Sigmoid colon (tissue), 7 donors: Measurements from ENCODE around the gene ALS2CL. TPM values are rescaled to one million over a fixed set of nuclear protein-coding genes. Genes with fewer than 3 reads are reported as not detected.

Experiments used
- DNase-seq: peaks from one replicate; pipeline ENCODE4 v3.0.0-alpha.2; 2019
- H3K27ac ChIP-seq, 4 donors: fragments of 200-600 bp; sonication (generic); one replicate each; pipeline ENCODE4 v1.5.1; 2016 to 2019; ENCODE audit warnings: mild to moderate bottlenecking in 1 of 4
- H3K27me3 ChIP-seq, 3 donors: fragments of 200-600 bp; sonication (generic); one replicate each; pipeline ENCODE4 v1.5.1; 2019; ENCODE audit warnings: mild to moderate bottlenecking in 1 of 3
- H3K36me3 ChIP-seq, 4 donors: fragments of 200-600 bp; sonication (generic); one replicate each; pipeline ENCODE4 v1.5.1; 2016 to 2019
- H3K4me1 ChIP-seq, 4 donors: fragments of 200-600 bp; sonication (generic); one replicate each; pipeline ENCODE4 v1.5.1; 2017 to 2019
- H3K4me3 ChIP-seq, 4 donors: fragments of 200-600 bp; sonication (generic); one replicate each; pipeline ENCODE4 v1.5.1; 2017 to 2019; ENCODE audit warnings: mild to moderate bottlenecking in 2 of 4, moderate library complexity in 1 of 4
- H3K9me3 ChIP-seq, 4 donors: fragments of 200-600 bp in 3 of 4; sonication (generic) in 3 of 4; one replicate each; pipeline versions ENCODE4 v1.5.1 to v1.6.1; 2013 to 2019
- CTCF ChIP-seq, 4 experiments: fragments of 450-650 bp in 3 of 4; fragments of 200-600 bp in 1 of 4; IDR thresholded peaks; one replicate each; pipeline ENCODE4 v1.5.1; 2016 to 2019; ENCODE audit warnings: antibody characterized with exemption in 4 of 4, mild to moderate bottlenecking in 3 of 4, moderate library complexity in 2 of 4
- EP300 ChIP-seq, 4 donors: sonication (generic); formaldehyde crosslinking; IDR thresholded peaks; one replicate each; pipeline ENCODE4 v1.6.1; 2017; ENCODE audit warnings: antibody characterized with exemption in 4 of 4
- POLR2A ChIP-seq, 2 donors: fragments of 450-650 bp; IDR thresholded peaks; one replicate each; pipeline ENCODE4 v1.6.1; 2016; ENCODE audit warnings: antibody characterized with exemption in 2 of 2, mild to moderate bottlenecking in 2 of 2, moderate library complexity in 2 of 2
- POLR2AphosphoS5 ChIP-seq, 4 donors: sonication (generic); formaldehyde crosslinking; IDR thresholded peaks; one replicate each; pipeline ENCODE4 v1.6.1; 2017; ENCODE audit warnings: antibody characterized with exemption in 4 of 4
- WGBS, 2 donors: extraction: QIAGEN DNeasy Blood & Tissue Kit; methylation state at CpG; one replicate each; pipeline ENCODE4 v1.1.7; 2013; 5-methylcytosine and 5-hydroxymethylcytosine counted together
- intact Hi-C: fragments of 100-400 bp; cut with DNase I; formaldehyde crosslinking; loops from one replicate; pipeline ENCODE4 v1.15.1; 2023
- polyA plus RNA-seq, 3 donors: library from polyadenylated mRNA; stranded (reverse); fragments of 200-250 nt; gene quantifications; one replicate each; pipeline ENCODE4 v1.2.3, GENCODE V29; 2013
- total RNA-seq, 4 donors: library from RNA; depleted of rRNA; stranded (reverse); fragments of >200 nt; gene quantifications; one replicate each; pipeline ENCODE4 v1.1.0, GENCODE V29; 2016
- donor health status: healthy with polysubstance abuse.
- donor health status: Bipolar disorder and iron deficiency.
- donor health status: healthy.

The ALS2CL gene
- total and polyA plus RNA-seq, 7 donors: 3.9 to 35.0 (median 5.4) TPM

GRCh38 chr3:46721009-46721408 is 27.5 kb upstream of the ALS2CL start:
- no peak overlapping the region for H3K4me3 ChIP-seq
- 75 to 96% methylated on average over 2 of the region's 2 CpGs for WGBS, 2 donors
- no peaks in the 10 kb centered on the region for H3K4me1 ChIP-seq
- H3K36me3 ChIP-seq: no peaks in the 10 kb centered on the region
- no peak overlapping the region for H3K27ac ChIP-seq
- H3K27me3 ChIP-seq: peaks cover 4 to 24% (median 16%) of the 10 kb centered on the region in 3 donors
- TF ChIP-seq POLR2AphosphoS5 (IDR thresholded peaks at IDR 0.05) (no peak), POLR2A (IDR thresholded peaks at IDR 0.05) (no peak), CTCF (IDR thresholded peaks at IDR 0.05) (no peak), EP300 (IDR thresholded peaks at IDR 0.05) (no peak)
- intact Hi-C loops: no loop called here
- H3K9me3 ChIP-seq: no peaks in the 10 kb centered on the region
- no peak for DNase-seq

- Histone ChIP-seq H3K36me3 (no peaks in the 10 kb centered on the region), H3K27me3 (peaks cover 4 to 24% (median 16%) of the 10 kb centered on the region in 3 donors), H3K4me3 (no peak overlapping the region), H3K4me1 (no peaks in the 10 kb centered on the region), H3K27ac (no peak overlapping the region), H3K9me3 (no peaks in the 10 kb centered on the region)
- peak; percentile 32 for DNase-seq
- no peak for TF ChIP-seq POLR2AphosphoS5 (IDR thresholded peaks at IDR 0.05)
- TF ChIP-seq CTCF (IDR thresholded peaks at IDR 0.05): no peak
- TF ChIP-seq EP300 (IDR thresholded peaks at IDR 0.05): no peak
- no peak for TF ChIP-seq POLR2A (IDR thresholded peaks at IDR 0.05)
- intact Hi-C loops: no loop called here
- 82 to 94% methylated on average over 4 of the region's 4 CpGs for WGBS, 2 donors
Measured at GRCh38 chr3:46719735-46720271, 26.3 kb upstream of the ALS2CL start.

GRCh38 chr3:46719044-46719565 is 25.6 kb upstream of the ALS2CL start:
- Histone ChIP-seq H3K9me3 (no peaks in the 10 kb centered on the region), H3K27ac (no peak overlapping the region), H3K4me1 (no peaks in the 10 kb centered on the region), H3K36me3 (no peaks in the 10 kb centered on the region), H3K27me3 (peaks cover 4 to 24% (median 16%) of the 10 kb centered on the region in 3 donors), H3K4me3 (no peak overlapping the region)
- intact Hi-C loops: no loop called here
- 83 to 92% methylated on average over 2 of the region's 2 CpGs for WGBS, 2 donors
- peak; percentile 47 for DNase-seq
- TF ChIP-seq CTCF (IDR thresholded peaks at IDR 0.05) (no peak), EP300 (IDR thresholded peaks at IDR 0.05) (no peak), POLR2A (IDR thresholded peaks at IDR 0.05) (no peak), POLR2AphosphoS5 (IDR thresholded peaks at IDR 0.05) (no peak)

GRCh38 chr3:46717447-46718231 is 24.2 kb upstream of the ALS2CL start, which contains the start of gene PRSS50:
Gene PRSS50 (minus strand): TSS chr3:46717869. CDS start chr3:46717824, 45 bp downstream.
- H3K27ac ChIP-seq: no peak within 1 kb of the TSS
- peaks cover 4 to 24% (median 16%) of the 10 kb centered on the region in 3 donors for H3K27me3 ChIP-seq
- intact Hi-C loops: no loop called here
- H3K4me1 ChIP-seq: no peaks in the 10 kb centered on the region
- no peak within 1 kb of the TSS for H3K4me3 ChIP-seq
- H3K36me3 ChIP-seq: no peaks in the 10 kb centered on the region
- WGBS, 2 donors: 52 to 66% methylated on average over 61 of the region's 61 CpGs
- TF ChIP-seq CTCF (IDR thresholded peaks at IDR 0.05) (no peak), POLR2A (IDR thresholded peaks at IDR 0.05) (no peak), POLR2AphosphoS5 (IDR thresholded peaks at IDR 0.05) (no peak), EP300 (IDR thresholded peaks at IDR 0.05) (no peak)
- DNase-seq: peak; percentile 54
- no peaks in the 10 kb centered on the region for H3K9me3 ChIP-seq
